Endothelial cell of umbilical vein (primary cell): ENCODE measurements around the gene H3-3A.

Source experiments
- CTCF ChIP-seq, 2 donors: IDR thresholded peaks; 1 replicate in 1 of 2; 2 replicates in 1 of 2; pipeline ENCODE4 v1.5.1; 2011; ENCODE audit warnings: low read length in 2 of 2, mild to moderate bottlenecking in 2 of 2, moderate library complexity in 2 of 2, control low read depth in 1 of 2, inconsistent platforms in 1 of 2, low read depth in 1 of 2; ENCODE audit not compliant: insufficient read depth in 1 of 2; ENCODE audit errors: extremely low read depth in 1 of 2
- FOS ChIP-seq: IDR thresholded peaks from 2 replicates; pipeline ENCODE4 v1.6.1; 2011; ENCODE audit warnings: mild to moderate bottlenecking, low read length, moderate library complexity, borderline replicate concordance; ENCODE audit not compliant: insufficient read depth
- JUN ChIP-seq: IDR thresholded peaks from 2 replicates; pipeline ENCODE4 v1.6.1; 2011; ENCODE audit warnings: borderline replicate concordance, low read depth; ENCODE audit not compliant: insufficient read length, insufficient read depth
- MAX ChIP-seq: IDR thresholded peaks from 2 replicates; pipeline ENCODE4 v1.6.1; 2011; ENCODE audit not compliant: insufficient read depth, insufficient read length
- MYC ChIP-seq: IDR thresholded peaks from one replicate; pipeline ENCODE4 v1.6.1; 2011; ENCODE audit warnings: mild to moderate bottlenecking, low read depth, low read length
- POLR2A ChIP-seq: IDR thresholded peaks from 2 replicates; pipeline ENCODE4 v1.6.1; 2012; ENCODE audit warnings: low read depth, mild to moderate bottlenecking, control low read depth, low read length

- TF ChIP-seq CTCF (IDR thresholded peaks at IDR 0.05; ENCODE audit: extremely low read depth in 1 of 2, insufficient read depth in 1 of 2, low read depth in 1 of 2, low read length in 2 of 2) (no peak), POLR2A (no peak), JUN (no peak), FOS (no peak), MAX (no peak), MYC (no peak)
Measured at GRCh38 chr1:226019572-226019971, 42.9 kb upstream of the H3-3A start.
